Left ventricle myocardium inferior (tissue), 1 donor: ENCODE results near the gene CFI. TPM values are rescaled to one million over a fixed set of nuclear protein-coding genes. Genes with fewer than 3 reads are reported as not detected.

ENCODE experiments used
- DNase-seq: peaks from one replicate; pipeline ENCODE4 v3.0.0-alpha.2; 2020
- H3K27ac ChIP-seq: fragments of 200-600 bp; replicated peaks from 2 replicates; pipeline ENCODE4 v1.8.0; 2021
- H3K27me3 ChIP-seq: fragments of 200-600 bp; 2 replicates; pipeline ENCODE4 v1.8.0; 2021; ENCODE audit warnings: low read depth
- H3K36me3 ChIP-seq: fragments of 200-600 bp; 2 replicates; pipeline ENCODE4 v1.8.0; 2021
- H3K4me1 ChIP-seq: fragments of 200-600 bp; 2 replicates; pipeline ENCODE4 v1.8.0; 2021
- H3K4me3 ChIP-seq: fragments of 200-600 bp; 2 replicates; pipeline ENCODE4 v1.8.0; 2021; ENCODE audit warnings: mild to moderate bottlenecking, moderate library complexity
- H3K9me3 ChIP-seq: fragments of 200-600 bp; replicated peaks from 2 replicates; pipeline ENCODE4 v1.8.0; 2021
- CTCF ChIP-seq: fragments of 200-600 bp; IDR thresholded peaks from 2 replicates; pipeline ENCODE4 v1.8.0; 2021; ENCODE audit warnings: antibody characterized with exemption, mild to moderate bottlenecking, borderline replicate concordance
- intact Hi-C: fragments of 100-400 bp; cut with micrococcal nuclease; formaldehyde crosslinking; loops from one replicate; pipeline ENCODE4 v1.11.0; 2022
- total RNA-seq: library from RNA; stranded (reverse); fragmentation: NEBNext Ultra II Directional; extraction: Animal tissue kit (Norgen Biotek cat#: 25700); gene quantifications from one replicate; pipeline ENCODE4 v1.2.1, GENCODE V29; 2021
- donor health status: DM: no; HTN: yes; CAD: no; lungs with severe emphysema.

CFI gene
- total RNA-seq, 1 donor from 2014 or later: 6.8 TPM

GRCh38 chr4:109751852-109752251, 49.9 kb downstream of the CFI start:
- H3K27ac ChIP-seq: no peak overlapping the region
- no peak overlapping the region for H3K4me3 ChIP-seq
- H3K27me3 ChIP-seq: no peaks in the 10 kb centered on the region
- no peak for TF ChIP-seq CTCF
- H3K9me3 ChIP-seq: no peaks in the 10 kb centered on the region
- H3K4me1 ChIP-seq: no peaks in the 10 kb centered on the region
- intact Hi-C loops: no loop called here
- no peak for DNase-seq
- H3K36me3 ChIP-seq: no peaks in the 10 kb centered on the region

- intact Hi-C loops: no loop called here
- no peak for DNase-seq
- Histone ChIP-seq H3K36me3 (no peaks in the 10 kb centered on the region), H3K4me1 (no peaks in the 10 kb centered on the region), H3K27me3 (no peaks in the 10 kb centered on the region), H3K27ac (no peak overlapping the region), H3K4me3 (no peak overlapping the region), H3K9me3 (no peaks in the 10 kb centered on the region)
- no peak for TF ChIP-seq CTCF
These were observed 51.1 kb downstream of the CFI start for GRCh38 chr4:109750652-109751244.

- H3K36me3 ChIP-seq: no peaks in the 10 kb centered on the region
- intact Hi-C loops: no loop called here
- no peak overlapping the region for H3K4me3 ChIP-seq
- no peak overlapping the region for H3K27ac ChIP-seq
- no peaks in the 10 kb centered on the region for H3K27me3 ChIP-seq
- H3K4me1 ChIP-seq: no peaks in the 10 kb centered on the region
- no peaks in the 10 kb centered on the region for H3K9me3 ChIP-seq
- no peak for DNase-seq
- no peak for TF ChIP-seq CTCF
These were observed 52.3 kb downstream of the CFI start for GRCh38 chr4:109749388-109750082.

GRCh38 chr4:109748114-109748513, 53.7 kb downstream of the CFI start:
- Histone ChIP-seq H3K9me3 (no peaks in the 10 kb centered on the region), H3K36me3 (no peaks in the 10 kb centered on the region), H3K4me1 (no peaks in the 10 kb centered on the region), H3K4me3 (no peak overlapping the region), H3K27me3 (no peaks in the 10 kb centered on the region), H3K27ac (no peak overlapping the region)
- intact Hi-C loops: no loop called here
- no peak for DNase-seq
- no peak for TF ChIP-seq CTCF

- Histone ChIP-seq H3K9me3 (no peaks in the 10 kb centered on the region), H3K4me1 (no peaks in the 10 kb centered on the region), H3K27ac (no peak overlapping the region), H3K27me3 (no peaks in the 10 kb centered on the region), H3K4me3 (no peak overlapping the region), H3K36me3 (peaks cover 5% of the 10 kb centered on the region)
- intact Hi-C loops: no loop called here
- DNase-seq: no peak
- no peak for TF ChIP-seq CTCF
These were observed 55.1 kb downstream of the CFI start for GRCh38 chr4:109746728-109747127.
